ENCODE measurements around the gene UBE3D. TPM values are rescaled to one million over a fixed set of nuclear protein-coding genes. Genes with fewer than 3 reads are reported as not detected.
A peak's percentile ranks its signal among the peaks of the same experiment; 100 is the strongest.

Gene UBE3D
- total and polyA plus RNA-seq, 2 of the 4 experiments (the other 2 are of a cell fraction): 3.2 to 6.3 TPM

- TF ChIP-seq RAD21 (IDR thresholded peaks at IDR 0.05; ENCODE audit: low read length): peak; percentile 38
- no peak for TF ChIP-seq CEBPB (IDR thresholded peaks at IDR 0.05; ENCODE audit: low read depth, low read length)
- TF ChIP-seq RFX5 (IDR thresholded peaks at IDR 0.05; ENCODE audit: low read depth, low read length): no peak
- TF ChIP-seq, protein P1, sequence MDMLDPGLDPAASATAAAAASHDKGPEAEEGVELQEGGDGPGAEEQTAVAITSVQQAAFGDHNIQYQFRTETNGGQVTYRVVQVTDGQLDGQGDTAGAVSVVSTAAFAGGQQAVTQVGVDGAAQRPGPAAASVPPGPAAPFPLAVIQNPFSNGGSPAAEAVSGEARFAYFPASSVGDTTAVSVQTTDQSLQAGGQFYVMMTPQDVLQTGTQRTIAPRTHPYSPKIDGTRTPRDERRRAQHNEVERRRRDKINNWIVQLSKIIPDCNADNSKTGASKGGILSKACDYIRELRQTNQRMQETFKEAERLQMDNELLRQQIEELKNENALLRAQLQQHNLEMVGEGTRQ (IDR thresholded peaks at IDR 0.05; ENCODE audit: low read depth, low read length): peak; percentile 80
These were observed at the start of gene UBE3D (continued) for GRCh38 chr6:83065511-83066192.

DNA sequence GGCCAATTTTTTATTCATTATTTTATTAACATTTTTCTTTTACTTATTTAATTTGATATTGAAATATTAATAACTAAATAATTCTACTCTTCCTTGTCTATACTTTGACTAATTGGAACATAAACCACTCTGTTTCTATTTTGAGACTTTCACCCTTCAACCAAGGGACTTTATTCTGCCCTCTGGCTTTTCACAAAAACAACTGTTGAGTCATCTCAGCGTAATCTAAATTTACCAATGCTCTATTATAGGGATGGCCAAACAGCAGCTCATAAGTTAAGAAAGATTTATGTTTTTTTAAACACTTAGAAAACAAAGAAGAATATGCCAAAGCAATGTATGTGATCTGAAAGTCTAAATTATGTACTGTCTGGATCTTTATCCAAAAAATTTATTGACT is 48.5 kb upstream of the UBE3D start:
- H2BK120ac ChIP-seq (ENCODE audit: low read depth, low read length): no peak overlapping the region
- H3K4me3 ChIP-seq (ENCODE audit: insufficient read depth, low read depth, low read length): no peak overlapping the region
- H3K27me3 ChIP-seq (ENCODE audit: control insufficient read depth, insufficient read depth, low read length): no peaks in the 10 kb centered on the region
- ChIA-PET CTCF (no interaction called here), POLR2A (ENCODE audit: unreplicated experiment) (no interaction called here)
- no peak overlapping the region for H3K9ac ChIP-seq (ENCODE audit: low read depth, low read length)
- H3K9me3 ChIP-seq (ENCODE audit: control insufficient read depth, insufficient read depth, low read length): no peaks in the 10 kb centered on the region
- no peak overlapping the region for H2AK9ac ChIP-seq (replicated peaks; ENCODE audit: low read depth, low read length, poor library complexity)
- H4K20me1 ChIP-seq (ENCODE audit: insufficient read depth, low read length): no peaks in the 10 kb centered on the region
- H2AFZ ChIP-seq (replicated peaks; ENCODE audit: low read length, poor library complexity): no peak overlapping the region
- H2BK20ac ChIP-seq (ENCODE audit: low read depth, low read length): no peak overlapping the region
- DNase-seq: peak; percentile 39
- no peak overlapping the region for H3K18ac ChIP-seq (ENCODE audit: low read depth, low read length)
- no peak overlapping the region for H2BK5ac ChIP-seq (ENCODE audit: low read depth, low read length, poor library complexity, severe bottlenecking)
- H3K9me1 ChIP-seq (ENCODE audit: insufficient read depth, low read length): 0 out of 2 replicates have a peak, but pooled peaks cover 2% of the 10 kb centered on the region
- 0 out of 2 replicates have a peak, but pooled peaks cover 3% of the 10 kb centered on the region for H3K4me1 ChIP-seq (ENCODE audit: control insufficient read depth, insufficient read depth, low read length)
- no peak overlapping the region for H4K8ac ChIP-seq (ENCODE audit: low read depth in 2 of 2, low read length in 2 of 2)
- in situ Hi-C loops (cut with MboI; ENCODE audit: low sequenced_read_pairs): no loop called here
- no peak for TF ChIP-seq RFX5 (IDR thresholded peaks at IDR 0.05; ENCODE audit: low read depth, low read length)
- TF ChIP-seq NFE2L2 (IDR thresholded peaks at IDR 0.05; ENCODE audit: low read depth, low read length): no peak
- TF ChIP-seq MAFK (IDR thresholded peaks at IDR 0.05; ENCODE audit: low read depth, low read length): no peak
- TF ChIP-seq ELK1 (IDR thresholded peaks at IDR 0.05; ENCODE audit: borderline replicate concordance, low read depth, low read length): no peak
- no peak for TF ChIP-seq CHD1 (IDR thresholded peaks at IDR 0.05; ENCODE audit: low read depth, low read length)
- TF ChIP-seq, protein P1 (IDR thresholded peaks at IDR 0.05; ENCODE audit: low read depth, low read length): no peak
- no peak for TF ChIP-seq BHLHE40 (IDR thresholded peaks at IDR 0.05; ENCODE audit: low read depth, low read length)
- TF ChIP-seq RCOR1 (IDR thresholded peaks at IDR 0.05; ENCODE audit: insufficient replicate concordance, low read length): no peak
- dilution Hi-C loops (cut with HindIII; ENCODE audit: low sequenced_read_pairs, unreplicated experiment): no loop called here
- no CpG with 5 or more reads among the region's 1 CpG for WGBS, 2 experiments (ENCODE audit: extremely low coverage in 2 of 2, insufficient read length in 1 of 2)
- H3K27ac ChIP-seq (ENCODE audit: insufficient read depth, low read length): no peak overlapping the region
- no peak overlapping the region for H3K23ac ChIP-seq (ENCODE audit: low read depth, low read length)
- H3K79me1 ChIP-seq (ENCODE audit: low read depth in 1 of 2, low read length in 2 of 2): no peaks in the 10 kb centered on the region
- H3K14ac ChIP-seq (replicated peaks; ENCODE audit: low read depth, low read length): no peak overlapping the region
- peaks cover 1% of the 10 kb centered on the region; the same call in 1 of the 2 replicates for H3K36me3 ChIP-seq (ENCODE audit: control insufficient read depth, insufficient read depth, low read length)
- no peak overlapping the region for H2AK5ac ChIP-seq (ENCODE audit: low read depth, low read length)
- no peak overlapping the region for H3K4ac ChIP-seq (ENCODE audit: low read depth, low read length)
- H3K56ac ChIP-seq (ENCODE audit: extremely low read depth, insufficient read depth, low read length): no peak overlapping the region
- no peak overlapping the region for H4K5ac ChIP-seq (ENCODE audit: low read depth, low read length)
- no TSS peak for BruUV-seq (replicated peaks)
- no peak overlapping the region for H3K4me2 ChIP-seq (ENCODE audit: low read depth, low read length)
- ATAC-seq (ENCODE audit: low read depth): peak; percentile 77
- intact Hi-C loops (cut with micrococcal nuclease): no loop called here
- H4K91ac ChIP-seq (ENCODE audit: insufficient read depth, low read depth, low read length): no peak overlapping the region
- no peak overlapping the region for H2BK15ac ChIP-seq (ENCODE audit: low read depth, low read length)

Data from IMR-90 (cell line).